ENCODE measurements around the gene LRRK1.

LRRK1 gene

DNA sequence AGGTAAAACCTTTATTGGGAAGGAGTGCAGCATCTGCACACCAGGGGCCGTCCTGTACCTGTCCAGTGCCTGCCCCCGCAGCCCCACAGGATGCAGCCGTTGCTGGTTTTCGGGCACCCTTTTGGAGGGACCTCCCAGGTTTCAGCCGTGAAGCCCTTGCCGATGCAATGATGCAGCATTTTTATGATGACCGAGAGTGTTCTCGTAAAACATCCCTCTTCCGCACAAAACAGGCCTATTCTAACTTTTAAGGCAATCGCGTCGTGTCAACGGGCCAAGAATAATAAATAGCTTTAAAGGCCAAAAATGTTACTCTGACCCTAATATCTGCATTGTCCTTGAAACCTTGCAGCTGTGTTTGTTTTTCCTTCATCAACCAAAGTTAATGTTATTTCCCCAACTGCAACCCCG, 126.1 kb downstream of the LRRK1 start:
- H3K4me3 ChIP-seq = no peak overlapping the region
- no peak overlapping the region for H3K27ac ChIP-seq

GRCh38 chr15:101045835-101046691, 126.9 kb downstream of the LRRK1 start:
- no peak overlapping the region for H3K4me3 ChIP-seq
- H3K27ac ChIP-seq = no peak overlapping the region

DNA sequence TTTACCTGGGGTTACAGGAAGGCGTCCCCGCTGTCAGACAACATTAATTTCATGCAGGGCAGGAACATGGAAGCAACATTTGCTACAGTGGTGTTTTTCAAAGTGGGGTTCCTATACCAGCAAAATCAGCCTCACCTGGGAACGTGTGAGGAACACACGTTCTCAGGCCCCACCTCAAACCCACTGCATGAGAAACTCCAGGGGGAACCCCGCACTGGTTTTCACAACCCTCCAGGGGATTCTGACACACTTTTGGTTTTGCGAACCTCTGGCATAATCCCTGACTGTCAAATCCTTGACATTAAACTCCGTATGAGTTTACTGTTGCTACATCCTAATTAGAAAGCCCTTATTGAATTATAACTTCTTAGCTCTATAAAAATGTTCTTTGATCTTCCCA, 127.7 kb downstream of the LRRK1 start:
- no peak overlapping the region for H3K4me3 ChIP-seq
- H3K27ac ChIP-seq = no peak overlapping the region

DNA sequence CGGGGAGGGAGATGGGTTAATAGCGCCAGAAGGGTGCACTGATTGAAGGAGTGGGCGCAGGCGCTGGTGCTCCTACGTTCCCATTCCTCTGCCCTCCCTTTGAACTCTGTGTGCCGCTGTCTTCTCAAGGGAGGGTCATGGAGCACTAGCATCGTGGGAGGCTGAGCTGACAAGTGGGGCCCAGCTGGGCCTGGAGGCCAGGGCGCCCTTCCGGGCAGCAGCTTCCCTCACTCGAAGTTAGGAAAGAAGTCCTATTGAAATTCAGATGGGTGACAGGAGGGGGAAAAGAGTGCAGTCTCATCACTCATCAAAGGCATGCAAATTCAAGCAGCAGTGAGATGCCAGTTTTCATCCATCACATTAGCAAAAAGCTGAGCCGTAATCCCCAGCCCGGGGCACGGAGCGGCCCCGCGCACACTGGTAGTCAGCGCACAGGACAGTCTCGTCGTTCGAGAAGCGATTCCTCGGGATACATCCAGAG, 128.2 kb downstream of the LRRK1 start:
- Histone ChIP-seq H3K4me3 (no peak overlapping the region), H3K27ac (no peak overlapping the region)

- no peak overlapping the region for H3K27ac ChIP-seq
Observed at GRCh38 chr15:101048176-101048575, 129.0 kb downstream of the LRRK1 start.

DNA sequence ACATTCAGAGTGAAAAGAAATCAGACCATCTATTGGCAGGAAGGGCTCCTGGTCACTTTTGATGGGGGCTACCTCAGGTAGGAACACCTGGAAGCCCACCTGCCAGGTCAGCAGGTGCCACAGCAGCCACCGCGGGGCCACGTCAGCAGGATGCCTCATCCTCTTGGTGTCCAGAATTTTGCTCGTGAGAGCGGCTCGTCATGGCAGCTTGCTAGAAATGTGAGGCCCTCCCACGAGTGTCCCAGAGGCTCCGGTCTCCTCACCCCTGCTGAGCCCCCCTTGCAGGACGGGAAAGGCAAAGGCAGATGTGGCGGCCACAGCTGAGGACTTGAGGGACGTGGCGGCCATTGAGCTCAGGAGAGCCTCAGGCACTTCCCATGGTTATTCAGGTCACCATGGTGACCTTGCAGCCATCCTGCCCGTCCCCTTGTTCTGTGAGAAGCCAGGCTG, 129.4 kb downstream of the LRRK1 start:
- H3K27ac ChIP-seq = no peak overlapping the region
- H3K4me3 ChIP-seq = no peak overlapping the region

More at GRCh38 chr15:101048176-101048575, 129.0 kb downstream of the LRRK1 start:
- no peak overlapping the region for H3K4me3 ChIP-seq

GRCh38 chr15:101049282-101049681, 130.1 kb downstream of the LRRK1 start:
- Histone ChIP-seq H3K4me3 (no peak overlapping the region), H3K27ac (no peak overlapping the region)

GRCh38 chr15:101049856-101050622, 130.9 kb downstream of the LRRK1 start:
- no peak overlapping the region for H3K4me3 ChIP-seq
- H3K27ac ChIP-seq = no peak overlapping the region

DNA sequence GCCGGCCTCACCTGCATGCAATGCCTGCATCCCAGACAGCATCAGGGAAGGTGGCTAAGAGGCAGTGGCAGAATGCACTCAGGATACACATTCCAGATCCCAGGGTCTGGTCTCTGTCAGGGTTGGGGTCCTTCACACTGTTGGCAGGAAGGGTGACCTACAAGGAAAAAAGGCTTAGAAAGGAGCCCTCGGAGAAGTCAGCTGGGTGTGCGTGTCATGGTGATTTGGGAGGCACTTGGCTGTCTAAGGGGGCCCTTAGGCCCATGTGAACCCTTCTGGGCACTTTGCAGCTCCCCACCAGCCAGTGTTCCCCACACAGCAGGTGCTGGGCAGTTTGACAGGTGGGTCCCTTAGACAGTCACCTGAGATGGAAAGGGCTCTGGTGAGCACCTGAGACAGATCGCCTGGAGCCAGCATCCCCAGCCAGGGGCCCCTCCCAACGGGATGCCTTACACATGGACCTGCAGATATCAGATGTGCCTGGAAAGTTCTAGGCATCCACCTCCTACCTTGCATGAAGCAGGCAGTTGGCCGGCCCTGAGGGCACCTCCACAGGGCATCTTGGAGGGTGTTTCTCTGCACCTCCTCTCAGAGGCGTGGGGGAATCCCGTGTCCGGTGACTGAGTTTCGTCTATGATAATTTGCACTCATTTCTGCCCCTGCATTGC, 131.6 kb downstream of the LRRK1 start:
- Histone ChIP-seq H3K27ac (no peak overlapping the region), H3K4me3 (no peak overlapping the region)

- Histone ChIP-seq H3K27ac (no peak overlapping the region), H3K4me3 (no peak overlapping the region)
Observed at GRCh38 chr15:101051291-101052030, 132.3 kb downstream of the LRRK1 start.

DNA sequence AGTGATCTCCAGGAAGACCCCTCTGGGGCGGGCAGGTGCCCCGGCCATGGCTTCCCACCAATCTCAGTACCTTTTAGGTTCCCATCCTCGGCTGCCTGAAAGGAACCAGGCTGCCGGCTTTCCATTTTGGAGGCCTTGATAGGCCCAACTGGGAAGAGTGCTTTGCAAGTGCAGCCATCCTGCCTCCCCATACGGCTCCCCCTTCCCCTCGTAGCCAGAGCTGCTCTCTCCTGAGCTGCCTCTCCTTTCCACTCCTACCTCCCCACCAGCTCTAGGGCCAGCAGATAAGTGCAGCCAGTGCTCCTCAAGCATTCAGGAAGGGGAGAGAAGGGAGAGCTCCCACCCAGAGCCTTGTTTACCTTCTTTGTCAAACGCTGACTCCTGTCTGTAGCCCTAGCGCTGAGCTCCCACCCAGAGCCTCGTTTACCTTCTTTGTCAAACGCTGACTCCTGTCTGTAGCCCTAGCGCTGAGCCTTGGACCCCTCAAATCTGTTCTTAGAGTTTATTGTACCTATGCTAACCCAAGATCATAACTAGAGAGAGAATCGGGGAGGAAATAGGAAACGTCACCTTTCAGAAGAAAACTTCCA, 133.0 kb downstream of the LRRK1 start:
- no peak overlapping the region for H3K27ac ChIP-seq
- no peak overlapping the region for H3K4me3 ChIP-seq

DNA sequence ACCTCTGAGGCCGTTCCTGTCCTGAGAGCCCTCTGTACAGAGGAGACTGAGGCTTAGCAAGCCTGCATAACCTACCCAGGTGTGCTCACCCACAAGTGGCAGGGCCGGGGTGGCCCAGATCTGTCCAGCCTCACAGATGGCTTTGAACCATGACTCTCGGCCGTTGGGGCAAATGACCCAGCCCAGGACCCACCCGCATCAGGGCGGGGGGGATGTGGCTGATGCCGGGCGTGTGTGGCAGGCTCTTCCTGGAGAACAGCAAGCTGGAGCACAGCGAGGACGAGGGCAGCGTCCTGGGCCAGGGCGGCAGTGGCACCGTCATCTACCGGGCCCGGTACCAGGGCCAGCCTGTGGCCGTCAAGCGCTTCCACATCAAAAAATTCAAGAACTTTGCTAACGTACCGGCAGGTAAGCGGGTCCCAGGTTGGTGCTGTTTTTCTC, 133.5 kb downstream of the LRRK1 start:
- no peak overlapping the region for H3K4me3 ChIP-seq
- no peak overlapping the region for H3K27ac ChIP-seq

DNA sequence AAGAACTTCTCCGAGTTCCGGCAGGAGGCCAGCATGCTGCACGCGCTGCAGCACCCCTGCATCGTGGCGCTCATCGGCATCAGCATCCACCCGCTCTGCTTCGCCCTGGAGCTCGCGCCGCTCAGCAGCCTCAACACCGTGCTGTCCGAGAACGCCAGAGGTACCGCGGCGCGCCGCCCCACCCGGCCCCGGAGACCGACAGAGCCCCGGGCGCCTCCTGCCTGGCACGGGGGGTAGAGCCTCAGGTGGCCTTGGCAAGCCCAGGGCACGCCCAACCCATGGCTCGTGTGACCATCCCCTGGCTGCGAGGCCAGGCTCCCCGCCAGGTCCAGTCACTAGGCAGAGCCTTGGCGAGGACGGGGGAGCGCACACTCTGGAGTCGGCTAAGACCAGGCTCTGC, 134.1 kb downstream of the LRRK1 start:
- H3K4me3 ChIP-seq = no peak overlapping the region

GRCh38 chr15:101054116-101054515, 135.0 kb downstream of the LRRK1 start:
- Histone ChIP-seq H3K4me3 (no peak overlapping the region), H3K27ac (no peak overlapping the region)

More for the DNA sequence above, 134.1 kb downstream of the LRRK1 start:
- H3K27ac ChIP-seq = no peak overlapping the region

DNA sequence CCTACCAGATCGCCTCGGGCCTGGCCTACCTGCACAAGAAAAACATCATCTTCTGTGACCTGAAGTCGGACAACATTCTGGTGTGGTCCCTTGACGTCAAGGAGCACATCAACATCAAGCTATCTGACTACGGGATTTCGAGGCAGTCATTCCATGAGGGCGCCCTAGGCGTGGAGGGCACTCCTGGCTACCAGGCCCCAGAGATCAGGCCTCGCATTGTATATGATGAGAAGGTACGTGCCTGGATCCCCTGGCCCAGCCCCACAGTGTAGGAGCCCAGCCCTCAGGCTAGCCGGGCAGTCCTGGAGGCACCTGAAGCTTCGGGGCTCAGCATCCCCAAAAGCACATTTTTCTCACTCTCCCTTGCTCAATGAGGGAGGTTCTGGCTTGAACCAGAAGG, 135.8 kb downstream of the LRRK1 start:
- no peak overlapping the region for H3K4me3 ChIP-seq
- no peak overlapping the region for H3K27ac ChIP-seq

DNA sequence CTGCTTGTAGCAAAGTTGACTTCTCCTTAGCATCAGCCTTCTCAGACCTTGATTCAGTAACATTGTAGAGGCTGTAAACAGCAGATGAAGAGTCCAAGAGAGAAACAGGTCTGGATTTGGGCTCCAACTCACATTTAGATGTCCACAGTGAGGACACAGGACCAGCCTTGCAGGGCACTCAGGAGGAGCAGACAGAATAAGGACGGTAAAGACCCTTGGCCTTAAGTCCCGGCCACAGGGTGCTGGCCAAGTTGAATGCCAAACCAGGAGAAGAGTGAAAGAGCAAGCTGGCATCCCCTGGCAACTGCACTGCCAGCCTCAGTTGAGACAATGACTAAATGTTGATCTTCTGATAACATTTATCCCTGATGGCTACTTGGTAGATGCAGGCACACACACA, 136.3 kb downstream of the LRRK1 start:
- Histone ChIP-seq H3K27ac (no peak overlapping the region), H3K4me3 (no peak overlapping the region)

DNA sequence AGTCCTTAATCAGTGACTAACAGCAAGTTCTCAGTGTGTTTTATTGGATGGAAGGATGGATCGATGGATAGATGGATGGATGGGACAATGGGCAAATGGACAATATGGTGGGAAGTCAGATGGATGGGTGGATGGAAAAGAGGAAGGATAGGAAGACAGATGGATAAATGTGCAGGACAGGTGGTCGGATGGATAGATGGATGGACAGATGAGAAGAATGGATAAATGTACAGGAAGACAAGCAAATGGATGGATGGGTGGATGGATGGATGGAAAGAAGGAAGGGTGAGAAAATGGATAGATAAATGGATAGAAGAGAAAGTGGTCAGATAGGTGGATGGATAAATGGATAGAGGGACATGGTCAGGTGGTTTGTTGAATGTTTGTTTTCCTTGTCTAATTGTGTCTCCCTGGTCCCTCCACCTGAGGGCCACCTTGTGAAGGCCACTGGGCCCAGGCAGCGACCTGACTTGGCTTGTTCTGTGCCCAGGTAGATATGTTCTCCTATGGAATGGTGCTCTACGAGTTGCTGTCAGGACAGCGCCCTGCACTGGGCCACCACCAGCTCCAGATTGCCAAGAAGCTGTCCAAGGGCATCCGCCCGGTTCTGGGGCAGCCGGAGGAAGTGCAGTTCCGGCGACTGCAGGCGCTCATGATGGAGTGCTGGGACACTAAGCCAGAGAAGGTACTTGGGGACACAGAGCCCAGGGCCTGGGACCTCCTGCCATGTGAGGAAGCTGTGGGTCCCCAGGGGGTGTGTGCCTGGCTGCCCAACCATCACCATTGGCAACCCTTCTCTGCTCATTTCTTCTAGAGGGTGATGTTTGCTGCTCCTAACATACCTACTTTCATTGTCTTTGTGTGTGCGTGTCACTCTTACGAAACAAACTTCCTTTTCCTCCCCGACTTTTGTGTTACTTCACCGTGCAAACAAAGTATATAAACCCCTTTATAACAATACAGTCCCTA, 137.5 kb downstream of the LRRK1 start:
- Histone ChIP-seq H3K4me3 (no peak overlapping the region), H3K27ac (no peak overlapping the region)

- no peak overlapping the region for H3K4me3 ChIP-seq
- H3K27ac ChIP-seq = no peak overlapping the region
Observed at GRCh38 chr15:101057841-101058407, 138.8 kb downstream of the LRRK1 start.

Data from skin epidermis (tissue), 12 donors.